Posterior vena cava (tissue), 2 donors: Measurements from ENCODE around the gene TAOK1. TPM values are rescaled to one million over a fixed set of nuclear protein-coding genes. Genes with fewer than 3 reads are reported as not detected.

Experiments
- DNase-seq: peaks from one replicate; pipeline ENCODE4 v3.0.0-alpha.2; 2020; ENCODE audit warnings: low spot score
- intact Hi-C, 2 donors: fragments of 100-400 bp; cut with DNase I; formaldehyde crosslinking; loops; one replicate each; pipeline versions ENCODE4 v1.14.1 to v1.14.2; 2022 to 2023
- total RNA-seq, 2 donors: library from RNA; stranded (reverse); fragmentation: NEBNext Ultra II Directional; extraction: Animal tissue kit (Norgen Biotek cat#: 25700); gene quantifications; one replicate each; pipeline ENCODE4 v1.2.1, GENCODE V29; 2021
- donor health status: DM: yes; HTN: yes; CAD: no.
- donor health status: DM: yes; HTN: yes; CAD: no.

The TAOK1 gene
- total RNA-seq, 2 donors from 2014 or later = 70.8 to 78.1 TPM

GRCh38 chr17:29575511-29576213 lies 185.5 kb downstream of the TAOK1 start:
- DNase-seq = peak; percentile 66
- intact Hi-C loops = no loop called here

DNA sequence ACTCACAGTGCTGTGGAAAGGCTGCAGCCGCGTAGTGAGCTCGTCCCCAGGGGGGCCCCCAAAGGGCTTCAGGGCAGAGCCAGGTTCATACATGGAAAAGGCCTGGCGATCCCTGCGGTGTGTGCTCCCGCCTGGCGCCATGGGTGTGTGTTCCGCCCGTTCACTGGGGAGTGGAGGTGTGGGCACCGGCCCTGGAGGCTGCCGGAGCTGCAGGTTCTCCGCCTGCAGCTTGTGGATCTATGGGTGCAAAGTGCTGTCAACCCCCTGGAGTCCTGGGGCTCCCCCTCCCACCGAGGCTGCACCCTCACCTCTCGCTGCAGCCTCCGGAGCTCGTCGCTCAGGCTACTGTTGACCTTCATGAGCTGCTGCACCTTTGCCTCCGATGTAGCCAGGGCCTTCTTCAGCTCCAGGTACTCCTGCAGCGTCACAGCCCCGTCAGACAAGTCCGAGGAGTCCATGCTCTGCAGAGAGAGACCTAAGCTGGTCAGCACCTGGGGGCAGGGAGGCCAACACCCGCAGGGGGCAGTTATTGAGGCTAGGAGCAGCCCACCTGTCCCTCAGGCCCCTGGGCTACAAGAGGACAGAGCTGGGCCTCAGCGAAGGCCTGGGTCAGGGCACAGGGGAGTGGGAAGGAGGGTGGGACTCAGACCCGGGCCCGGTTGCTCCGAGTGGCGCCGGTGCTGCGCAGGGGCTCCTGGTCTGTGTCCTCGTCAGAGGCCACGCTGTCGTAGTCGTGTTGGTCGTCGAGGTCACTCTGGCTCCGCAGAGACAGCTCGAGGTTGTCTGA lies 186.2 kb downstream of the TAOK1 start:
- DNase-seq = peak; percentile 79

GRCh38 chr17:29577001-29577370 lies 186.8 kb downstream of the TAOK1 start:
- DNase-seq = no peak
- intact Hi-C loops = no loop called here

More for the DNA sequence above, 186.2 kb downstream of the TAOK1 start:
- intact Hi-C loops = no loop called here

DNA sequence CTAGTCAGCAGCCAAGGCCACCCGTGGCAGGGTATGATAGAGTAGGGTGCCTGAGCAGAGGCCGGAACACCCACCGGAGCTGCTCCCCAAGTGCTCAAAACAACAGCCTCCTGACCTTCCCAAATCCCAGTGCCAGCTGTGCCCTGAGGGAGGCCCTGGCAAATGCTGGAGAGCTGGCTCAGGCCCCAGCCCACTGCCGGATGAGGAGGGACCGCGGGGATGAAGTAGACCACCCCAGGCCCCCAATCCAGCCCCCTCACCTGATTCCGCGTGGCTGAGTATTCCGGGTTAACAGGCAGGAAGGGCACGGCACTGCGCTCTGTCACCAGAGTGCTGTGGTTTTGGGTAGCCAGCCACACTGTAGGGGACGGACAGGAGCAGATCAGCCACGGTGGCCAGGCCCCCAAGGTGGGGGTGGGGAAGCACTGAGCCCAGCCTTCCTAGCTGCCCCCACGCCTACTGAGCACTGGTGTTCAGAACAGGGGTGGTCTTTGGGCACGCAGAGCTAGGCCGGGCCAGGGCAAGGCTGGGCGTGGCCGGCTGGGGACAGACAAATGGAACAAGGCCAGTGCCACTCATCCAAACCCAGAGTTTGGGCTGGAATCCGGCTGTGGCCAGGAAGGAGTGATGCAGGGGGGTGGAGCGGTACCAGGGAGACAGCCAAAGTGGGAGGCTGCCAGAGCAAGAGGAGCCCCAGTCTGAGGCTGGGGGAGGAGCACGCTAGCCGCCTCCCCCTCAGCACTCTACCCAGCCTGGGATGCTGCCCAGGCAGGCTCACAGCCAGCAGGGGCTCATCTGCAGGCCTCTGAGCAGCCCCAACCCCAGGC lies 187.4 kb downstream of the TAOK1 start:
- intact Hi-C loops = no loop called here
- DNase-seq = peak; percentile 85

- DNase-seq = peak; percentile 54
- intact Hi-C loops = no loop called here
These were observed 188.7 kb downstream of the TAOK1 start for GRCh38 chr17:29578626-29579485.

- DNase-seq = peak; percentile 94
- intact Hi-C loops = no loop called here
These were observed 190.0 kb downstream of the TAOK1 start for GRCh38 chr17:29579866-29580771.

- intact Hi-C loops = no loop called here
- DNase-seq = no peak
These were observed 191.6 kb downstream of the TAOK1 start for GRCh38 chr17:29581583-29582253.

DNA sequence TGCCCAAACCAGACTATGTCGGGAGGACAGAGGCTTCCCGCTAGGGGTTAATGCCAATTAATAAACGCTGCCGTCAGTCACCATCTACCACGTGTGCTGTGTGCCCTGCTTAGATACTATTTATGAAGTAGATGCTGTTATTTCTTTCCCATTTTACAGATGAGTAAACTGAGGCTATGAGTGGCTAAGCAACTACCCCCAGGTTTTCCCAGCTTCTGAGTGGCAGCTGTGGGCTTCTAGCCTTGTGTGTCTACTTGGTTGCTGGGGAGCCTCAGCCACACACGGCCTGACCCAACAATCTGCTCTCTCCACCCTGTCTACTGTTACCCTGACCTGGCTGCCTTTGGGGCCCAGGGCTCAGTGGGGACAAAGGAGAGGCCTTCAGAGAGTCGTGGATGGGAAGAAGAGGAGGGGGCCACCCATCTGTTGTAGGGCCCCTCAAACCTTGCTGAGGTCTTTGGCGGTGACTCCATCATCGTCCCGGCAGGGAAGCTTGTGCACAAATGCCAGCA lies 192.1 kb downstream of the TAOK1 start:
- peak; percentile 68 for DNase-seq
- intact Hi-C loops = no loop called here

DNA sequence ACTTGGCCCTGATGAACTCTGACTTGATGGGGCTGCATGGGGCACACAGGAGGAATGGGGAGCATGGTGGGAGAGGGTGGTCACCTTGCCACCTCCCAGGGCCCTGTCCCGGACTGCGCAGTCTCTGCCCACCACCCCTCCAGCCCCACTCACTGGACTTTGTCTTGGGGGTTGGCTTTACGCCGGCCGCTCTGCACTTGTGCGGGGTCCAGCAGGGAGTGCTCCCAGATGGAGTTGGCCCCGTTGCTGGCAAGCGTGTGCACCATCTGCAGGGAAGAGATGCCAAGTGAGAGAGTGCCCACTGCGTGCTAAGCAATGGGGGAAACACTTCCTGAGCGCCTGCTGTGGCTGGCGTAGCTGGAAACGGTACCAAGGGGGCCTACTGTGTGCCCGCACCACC lies 192.6 kb downstream of the TAOK1 start:
- intact Hi-C loops = no loop called here
- DNase-seq = no peak

GRCh38 chr17:29583324-29584248 lies 193.4 kb downstream of the TAOK1 start:
- no peak for DNase-seq
- intact Hi-C loops = no loop called here

DNA sequence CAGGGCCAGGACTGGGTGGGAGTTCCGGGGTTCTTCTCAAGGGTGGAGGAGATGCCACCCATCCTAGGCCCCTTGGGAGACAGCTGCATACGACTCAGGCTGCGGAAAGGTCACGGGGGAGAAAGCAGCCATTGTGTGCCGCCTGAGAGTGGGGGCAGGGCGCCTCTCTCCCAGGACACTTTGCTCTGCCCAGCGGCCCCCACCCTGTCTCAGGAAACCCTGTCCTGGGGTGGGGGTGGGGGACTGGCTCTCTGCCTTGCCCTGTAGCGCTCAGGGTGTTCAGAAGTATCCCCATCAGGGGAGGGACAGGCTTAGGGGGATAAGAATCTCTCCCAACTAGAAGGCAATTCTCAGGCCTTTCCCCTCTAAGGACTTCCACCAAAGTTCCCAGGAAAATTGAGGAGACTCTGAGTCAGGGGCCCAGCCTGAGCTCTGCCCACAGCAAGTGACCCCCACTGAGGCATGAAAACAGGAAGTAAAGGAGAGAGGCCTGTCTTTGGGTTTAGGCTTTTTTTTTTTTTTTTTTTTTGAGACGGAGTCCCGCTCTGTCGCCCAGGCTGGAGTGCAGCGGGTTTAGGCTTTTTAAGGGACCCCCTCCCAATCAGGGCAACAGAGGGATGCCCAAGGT lies 194.4 kb downstream of the TAOK1 start:
- DNase-seq = no peak
- intact Hi-C loops = no loop called here

GRCh38 chr17:29585080-29585751 lies 195.1 kb downstream of the TAOK1 start:
- DNase-seq = no peak
- intact Hi-C loops = no loop called here

GRCh38 chr17:29586676-29587469 lies 196.7 kb downstream of the TAOK1 start:
- no peak for DNase-seq
- intact Hi-C loops = no loop called here

GRCh38 chr17:29587591-29587990 lies 197.4 kb downstream of the TAOK1 start:
- DNase-seq = no peak
- intact Hi-C loops = no loop called here
